SK-N-SH (cell line): ENCODE results near the gene MOBP.

Experiments
- EP300 ChIP-seq, 2 experiments: IDR thresholded peaks; 2 replicates each; pipeline versions ENCODE4 v1.4.0 to v1.6.1; 2012; ENCODE audit warnings: borderline replicate concordance in 1 of 2, low read depth in 1 of 2, low read length in 1 of 2
- GATA2 ChIP-seq: sonication (generic); formaldehyde crosslinking; IDR thresholded peaks from 2 replicates; pipeline ENCODE4 v1.5.0; 2020; ENCODE audit warnings: mild to moderate bottlenecking, missing genetic modification reagents
- MAX ChIP-seq: IDR thresholded peaks from 2 replicates; pipeline ENCODE4 v1.4.0; 2012; ENCODE audit warnings: low read depth
- REST ChIP-seq: IDR thresholded peaks from 2 replicates; pipeline ENCODE4 v1.6.1; 2012; ENCODE audit warnings: mild to moderate bottlenecking, low read depth, low read length, moderate library complexity
- SIN3A ChIP-seq: IDR thresholded peaks from 2 replicates; pipeline ENCODE4 v1.6.1; 2012; ENCODE audit warnings: low read depth, mild to moderate bottlenecking, low read length, moderate library complexity, borderline replicate concordance
- TAF1 ChIP-seq: IDR thresholded peaks from 2 replicates; pipeline ENCODE4 v1.6.1; 2012; ENCODE audit warnings: low read depth, mild to moderate bottlenecking, low read length, moderate library complexity, borderline replicate concordance
- USF1 ChIP-seq: IDR thresholded peaks from 2 replicates; pipeline ENCODE4 v1.4.0; 2012; ENCODE audit warnings: low read depth, borderline replicate concordance
- USF2 ChIP-seq: fragments of 150-350 bp; IDR thresholded peaks from 2 replicates; pipeline ENCODE4 v1.6.1; 2017; ENCODE audit warnings: antibody characterized with exemption, low read length, low read depth, borderline replicate concordance
- YY1 ChIP-seq: IDR thresholded peaks from 2 replicates; pipeline ENCODE4 v1.4.0; 2012; ENCODE audit warnings: low read depth, mild to moderate bottlenecking
- TF ChIP-seq, protein P1 (sequence below): fragments of 200-600 bp; sonication (generic); IDR thresholded peaks from 2 replicates; pipeline ENCODE4 v1.6.1; 2017; ENCODE audit warnings: antibody characterized with exemption, mild to moderate bottlenecking, moderate library complexity

DNA sequence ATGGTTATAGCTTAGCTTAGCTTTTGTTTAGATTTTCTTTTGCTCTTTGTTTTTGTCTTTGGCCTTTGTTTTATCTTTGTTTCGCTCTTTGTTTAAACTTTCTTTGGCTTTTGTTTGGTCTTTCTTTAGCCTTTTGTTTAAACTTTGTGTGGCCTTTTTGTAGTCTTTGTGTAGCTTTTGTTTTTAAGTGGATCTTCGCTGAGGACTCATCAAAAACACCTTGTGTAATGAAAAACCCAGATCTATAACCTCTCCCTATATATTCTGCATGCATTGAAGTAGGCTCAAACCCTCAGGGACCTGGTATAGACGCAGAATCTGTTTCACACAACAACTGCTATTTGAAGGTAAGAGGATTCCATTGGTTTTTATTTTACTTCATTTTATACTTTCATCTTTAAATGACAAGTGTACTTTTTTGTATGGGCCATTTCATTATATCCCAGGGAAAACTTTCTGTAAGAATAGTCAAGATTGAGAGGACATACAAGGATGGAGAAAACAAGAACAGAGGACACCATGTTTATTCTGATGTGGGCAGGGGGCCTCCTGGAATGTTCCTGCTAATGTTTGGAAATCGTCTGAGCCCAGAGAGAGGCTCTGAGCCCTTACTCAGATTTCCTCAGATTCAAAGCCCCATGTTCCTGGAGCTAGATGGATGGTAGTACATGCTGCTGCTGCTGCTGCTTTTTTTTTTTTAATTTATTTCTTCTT, at the start of gene MOBP:
- TF ChIP-seq MAX (no peak), TAF1 (no peak), GATA2 (CRISPR knock-in tag) (no peak), USF2 (no peak), REST (no peak), USF1 (no peak), SIN3A (no peak), YY1 (no peak), EP300 (IDR thresholded peaks at IDR 0.05; ENCODE audit: borderline replicate concordance in 1 of 2, low read depth in 1 of 2, low read length in 1 of 2) (no peak)
- TF ChIP-seq, protein P1, sequence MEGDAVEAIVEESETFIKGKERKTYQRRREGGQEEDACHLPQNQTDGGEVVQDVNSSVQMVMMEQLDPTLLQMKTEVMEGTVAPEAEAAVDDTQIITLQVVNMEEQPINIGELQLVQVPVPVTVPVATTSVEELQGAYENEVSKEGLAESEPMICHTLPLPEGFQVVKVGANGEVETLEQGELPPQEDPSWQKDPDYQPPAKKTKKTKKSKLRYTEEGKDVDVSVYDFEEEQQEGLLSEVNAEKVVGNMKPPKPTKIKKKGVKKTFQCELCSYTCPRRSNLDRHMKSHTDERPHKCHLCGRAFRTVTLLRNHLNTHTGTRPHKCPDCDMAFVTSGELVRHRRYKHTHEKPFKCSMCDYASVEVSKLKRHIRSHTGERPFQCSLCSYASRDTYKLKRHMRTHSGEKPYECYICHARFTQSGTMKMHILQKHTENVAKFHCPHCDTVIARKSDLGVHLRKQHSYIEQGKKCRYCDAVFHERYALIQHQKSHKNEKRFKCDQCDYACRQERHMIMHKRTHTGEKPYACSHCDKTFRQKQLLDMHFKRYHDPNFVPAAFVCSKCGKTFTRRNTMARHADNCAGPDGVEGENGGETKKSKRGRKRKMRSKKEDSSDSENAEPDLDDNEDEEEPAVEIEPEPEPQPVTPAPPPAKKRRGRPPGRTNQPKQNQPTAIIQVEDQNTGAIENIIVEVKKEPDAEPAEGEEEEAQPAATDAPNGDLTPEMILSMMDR: no peak
